Measurements from ENCODE around the gene SLC46A2. TPM values are rescaled to one million over a fixed set of nuclear protein-coding genes. Genes with fewer than 3 reads are reported as not detected.

Gene SLC46A2
- total RNA-seq, 6 experiments from 2014 or later: not detected

DNA sequence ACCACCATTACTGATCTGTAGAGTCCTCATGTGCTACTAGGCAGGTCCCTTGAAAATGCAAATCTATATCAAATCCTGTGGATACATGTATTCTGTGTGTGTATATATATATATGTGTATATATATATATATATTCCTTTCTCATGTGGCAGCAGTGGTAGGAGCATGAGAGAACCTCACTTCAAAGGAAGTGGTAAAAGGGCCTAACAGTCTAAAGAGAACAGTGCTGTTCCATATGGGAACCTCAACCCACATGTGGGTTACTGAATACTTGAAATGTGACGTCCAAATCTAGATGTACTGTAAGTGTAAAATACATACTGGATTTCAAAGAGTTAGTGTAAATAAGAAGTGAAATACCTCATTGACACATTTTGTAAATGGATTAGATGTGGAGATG is 5.4 kb downstream of the SLC46A2 start:
- Mint-ChIP-seq H3K27me3 (ENCODE audit: insufficient read depth) (peaks cover 7% of the 10 kb centered on the region), H3K36me3 (ENCODE audit: low read depth) (peaks cover 13% of the 10 kb centered on the region), H3K9me3 (peaks cover 4% of the 10 kb centered on the region), H3K4me1 (ENCODE audit: low read depth) (peaks cover 40% of the 10 kb centered on the region), H3K27ac (no peak overlapping the region), H3K4me3 (no peak overlapping the region)
- TF ChIP-seq, protein P1, sequence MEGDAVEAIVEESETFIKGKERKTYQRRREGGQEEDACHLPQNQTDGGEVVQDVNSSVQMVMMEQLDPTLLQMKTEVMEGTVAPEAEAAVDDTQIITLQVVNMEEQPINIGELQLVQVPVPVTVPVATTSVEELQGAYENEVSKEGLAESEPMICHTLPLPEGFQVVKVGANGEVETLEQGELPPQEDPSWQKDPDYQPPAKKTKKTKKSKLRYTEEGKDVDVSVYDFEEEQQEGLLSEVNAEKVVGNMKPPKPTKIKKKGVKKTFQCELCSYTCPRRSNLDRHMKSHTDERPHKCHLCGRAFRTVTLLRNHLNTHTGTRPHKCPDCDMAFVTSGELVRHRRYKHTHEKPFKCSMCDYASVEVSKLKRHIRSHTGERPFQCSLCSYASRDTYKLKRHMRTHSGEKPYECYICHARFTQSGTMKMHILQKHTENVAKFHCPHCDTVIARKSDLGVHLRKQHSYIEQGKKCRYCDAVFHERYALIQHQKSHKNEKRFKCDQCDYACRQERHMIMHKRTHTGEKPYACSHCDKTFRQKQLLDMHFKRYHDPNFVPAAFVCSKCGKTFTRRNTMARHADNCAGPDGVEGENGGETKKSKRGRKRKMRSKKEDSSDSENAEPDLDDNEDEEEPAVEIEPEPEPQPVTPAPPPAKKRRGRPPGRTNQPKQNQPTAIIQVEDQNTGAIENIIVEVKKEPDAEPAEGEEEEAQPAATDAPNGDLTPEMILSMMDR (IDR thresholded peaks at IDR 0.05): no peak
- DNase-seq: no peak

DNA sequence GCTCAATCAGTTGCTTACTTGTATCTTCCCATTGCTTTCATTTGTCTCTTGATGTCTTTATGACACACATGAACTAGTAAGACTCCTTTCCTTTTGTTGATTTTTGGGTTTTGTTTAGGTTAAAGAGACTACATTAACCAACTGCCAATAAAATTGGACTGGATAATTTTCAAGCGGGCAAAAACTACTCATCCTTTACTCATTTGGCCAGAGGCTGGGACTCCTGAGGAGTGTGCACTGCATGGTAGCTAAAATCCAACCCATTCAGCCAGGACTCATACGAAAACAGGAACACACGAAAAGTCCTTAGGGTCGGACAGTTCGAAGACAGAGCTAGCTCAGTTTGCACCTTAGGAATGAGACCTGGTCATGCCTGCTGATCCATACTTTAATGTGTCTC is 6.0 kb downstream of the SLC46A2 start:
- H3K4me3 Mint-ChIP-seq: no peak overlapping the region
- TF ChIP-seq, protein P1 (IDR thresholded peaks at IDR 0.05): no peak
- peaks cover 41% of the 10 kb centered on the region for H3K4me1 Mint-ChIP-seq (ENCODE audit: low read depth)
- peaks cover 7% of the 10 kb centered on the region for H3K27me3 Mint-ChIP-seq (ENCODE audit: insufficient read depth)
- no peak for DNase-seq
- H3K27ac Mint-ChIP-seq: no peak overlapping the region; the same call in 1 of the 2 replicates
- peaks cover 13% of the 10 kb centered on the region for H3K36me3 Mint-ChIP-seq (ENCODE audit: low read depth)
- peaks cover 4% of the 10 kb centered on the region for H3K9me3 Mint-ChIP-seq

GRCh38 chr9:112884101-112884500 is 6.6 kb downstream of the SLC46A2 start:
- H3K27me3 Mint-ChIP-seq (ENCODE audit: insufficient read depth): peaks cover 2% of the 10 kb centered on the region
- peaks cover 13% of the 10 kb centered on the region for H3K36me3 Mint-ChIP-seq (ENCODE audit: low read depth)
- peaks cover 41% of the 10 kb centered on the region for H3K4me1 Mint-ChIP-seq (ENCODE audit: low read depth)
- H3K9me3 Mint-ChIP-seq: peaks cover 4% of the 10 kb centered on the region
- peak; percentile 10 for DNase-seq
- TF ChIP-seq, protein P1 (IDR thresholded peaks at IDR 0.05): no peak
- H3K4me3 Mint-ChIP-seq: no peak overlapping the region
- H3K27ac Mint-ChIP-seq: 0 out of 2 replicates have a peak overlapping the region, but pooled peaks have one; percentile 26

GRCh38 chr9:112881331-112881730 is 9.3 kb downstream of the SLC46A2 start:
- Mint-ChIP-seq H3K4me3 (no peak overlapping the region), H3K27ac (peak overlapping the region; percentile 22), H3K36me3 (ENCODE audit: low read depth) (peaks cover 18% of the 10 kb centered on the region), H3K4me1 (ENCODE audit: low read depth) (peaks cover 41% of the 10 kb centered on the region), H3K9me3 (peaks cover 4% of the 10 kb centered on the region), H3K27me3 (ENCODE audit: insufficient read depth) (peaks cover 4% of the 10 kb centered on the region)
- DNase-seq: peak; percentile 61
- TF ChIP-seq, protein P1 (IDR thresholded peaks at IDR 0.05): no peak

- TF ChIP-seq, protein P1 (IDR thresholded peaks at IDR 0.05): no peak
- Mint-ChIP-seq H3K4me3 (no peak overlapping the region), H3K27ac (no peak overlapping the region), H3K27me3 (ENCODE audit: insufficient read depth) (peaks cover 2% of the 10 kb centered on the region; the same call in 1 of the 2 replicates), H3K4me1 (ENCODE audit: low read depth) (peaks cover 41% of the 10 kb centered on the region), H3K9me3 (peaks cover 4% of the 10 kb centered on the region), H3K36me3 (ENCODE audit: low read depth) (peaks cover 23% of the 10 kb centered on the region)
- DNase-seq: no peak
Observed at GRCh38 chr9:112880650-112881049, 10.0 kb downstream of the SLC46A2 start.

- no peak for DNase-seq
- peaks cover 2% of the 10 kb centered on the region; the same call in 1 of the 2 replicates for H3K27me3 Mint-ChIP-seq (ENCODE audit: insufficient read depth)
- H3K36me3 Mint-ChIP-seq (ENCODE audit: low read depth): peaks cover 23% of the 10 kb centered on the region
- peaks cover 4% of the 10 kb centered on the region for H3K9me3 Mint-ChIP-seq
- peaks cover 31% of the 10 kb centered on the region for H3K4me1 Mint-ChIP-seq (ENCODE audit: low read depth)
- TF ChIP-seq, protein P1 (IDR thresholded peaks at IDR 0.05): no peak
- H3K27ac Mint-ChIP-seq: no peak overlapping the region
- H3K4me3 Mint-ChIP-seq: no peak overlapping the region
Observed at GRCh38 chr9:112878752-112879151, 11.9 kb downstream of the SLC46A2 start.

All from HFFc6 (cell line).